SK-N-SH (cell line): ENCODE data around the gene LRCOL1. TPM values are rescaled to one million over a fixed set of nuclear protein-coding genes. Genes with fewer than 3 reads are reported as not detected.
A peak's percentile ranks its signal among the peaks of the same experiment; 100 is the strongest.

Experiments
- CTCF ChIA-PET: fragments of 300-600, 350-600 bp; formaldehyde crosslinking; extraction: SDS; loops from one replicate; lab custom pipeline; 2021; lab: Yijun Ruan, JAX
- POLR2A ChIA-PET: fragments of 350-600 bp; sonication (Branson Sonifier 250); formaldehyde crosslinking; extraction: SDS; loops from one replicate; lab custom pipeline; 2020; ENCODE audit warnings: antibody characterized with exemption, inconsistent platforms; lab: Yijun Ruan, JAX
- DNase-seq: peaks from one replicate; pipeline ENCODE4 v3.0.0; 2012
- H2AFZ ChIP-seq: fragments of 200-600 bp; sonication (generic); 2 replicates; pipeline ENCODE4 v1.8.1; 2016; ENCODE audit warnings: antibody characterized with exemption, mild to moderate bottlenecking, low read depth
- H3F3A ChIP-seq: fragments of 200-600 bp; sonication (generic); replicated peaks from 2 replicates; pipeline ENCODE3; 2016; ENCODE audit warnings: antibody characterized with exemption, mild to moderate bottlenecking; ENCODE audit not compliant: insufficient read depth
- H3K27ac ChIP-seq, 2 experiments: fragments of 200-500 bp in 1 of 2; fragments of 200-600 bp in 1 of 2; sonication (Bioruptor generic) in 1 of 2; sonication (generic), shearing (Covaris generic) in 1 of 2; 2 replicates each; pipeline versions ENCODE4 v1.5.1 to v1.6.1; 2014 to 2016; ENCODE audit warnings: low read depth in 2 of 2, inconsistent platforms in 1 of 2, low read length in 1 of 2, mild to moderate bottlenecking in 1 of 2, mixed read lengths in 1 of 2
- H3K27me3 ChIP-seq: fragments of 200-600 bp; sonication (generic), shearing (Covaris generic); 2 replicates; pipeline ENCODE4 v1.6.1; 2016; ENCODE audit warnings: mixed run types; ENCODE audit not compliant: insufficient read depth
- H3K36me3 ChIP-seq, 2 experiments: fragments of 200-500 bp in 1 of 2; fragments of 200-600 bp in 1 of 2; sonication (Bioruptor generic) in 1 of 2; sonication (generic) in 1 of 2; replicated peaks in 1 of 2; 2 replicates each; pipeline versions ENCODE3 to v1.5.1; 2014 to 2016; ENCODE audit warnings: low read length in 1 of 2, mild to moderate bottlenecking in 1 of 2; ENCODE audit not compliant: insufficient read depth in 2 of 2, control insufficient read depth in 1 of 2
- H3K4me1 ChIP-seq, 2 experiments: fragments of 200-500 bp in 1 of 2; fragments of 200-600 bp in 1 of 2; sonication (Bioruptor generic) in 1 of 2; sonication (generic), shearing (Covaris generic) in 1 of 2; 2 replicates each; pipeline versions ENCODE4 v1.5.1 to v1.6.1; 2014 to 2016; ENCODE audit warnings: low read depth in 1 of 2, low read length in 1 of 2, mixed run types in 1 of 2; ENCODE audit not compliant: insufficient read depth in 2 of 2, control insufficient read depth in 1 of 2
- H3K4me2 ChIP-seq: fragments of 200-600 bp; sonication (generic), shearing (Covaris generic); 2 replicates; pipeline ENCODE4 v1.6.1; 2017; ENCODE audit warnings: mixed run types
- H3K4me3 ChIP-seq, 2 experiments: fragments of 200-500 bp in 1 of 2; fragments of 200-600 bp in 1 of 2; sonication (Bioruptor generic) in 1 of 2; sonication (generic), shearing (Covaris generic) in 1 of 2; 2 replicates each; pipeline versions ENCODE4 v1.5.1 to v1.8.1; 2014 to 2016; ENCODE audit warnings: low read depth in 2 of 2, inconsistent platforms in 1 of 2, low read length in 1 of 2, mild to moderate bottlenecking in 1 of 2, mixed read lengths in 1 of 2, moderate library complexity in 1 of 2
- H3K79me2 ChIP-seq: fragments of 200-600 bp; sonication (generic); 2 replicates; pipeline ENCODE4 v1.8.1; 2017; ENCODE audit warnings: mild to moderate bottlenecking; ENCODE audit not compliant: insufficient read depth
- H3K9ac ChIP-seq: fragments of 200-600 bp; sonication (generic); 2 replicates; pipeline ENCODE4 v1.6.1; 2017; ENCODE audit warnings: mixed run types
- H3K9me2 ChIP-seq: fragments of 200-600 bp; sonication (generic); 2 replicates; pipeline ENCODE4 v1.6.1; 2017; ENCODE audit warnings: mixed run types
- H3K9me3 ChIP-seq: fragments of 200-600 bp; sonication (generic); 2 replicates; pipeline ENCODE4 v1.6.1; 2017; ENCODE audit warnings: mixed run types, mild to moderate bottlenecking, moderate library complexity
- H4K20me1 ChIP-seq: fragments of 200-600 bp; sonication (generic); 2 replicates; pipeline ENCODE4 v1.6.1; 2017; ENCODE audit warnings: mild to moderate bottlenecking, mixed run types; ENCODE audit not compliant: insufficient read depth
- CTCF ChIP-seq: fragments of 200-600 bp; sonication (generic); IDR thresholded peaks from 2 replicates; pipeline ENCODE4 v1.6.1; 2017; ENCODE audit warnings: antibody characterized with exemption, mild to moderate bottlenecking, moderate library complexity
- EP300 ChIP-seq, 2 experiments: IDR thresholded peaks; 2 replicates each; pipeline versions ENCODE4 v1.4.0 to v1.6.1; 2012; ENCODE audit warnings: borderline replicate concordance in 1 of 2, low read depth in 1 of 2, low read length in 1 of 2
- FOXM1 ChIP-seq: IDR thresholded peaks from 2 replicates; pipeline ENCODE4 v1.4.0; 2012; ENCODE audit warnings: low read depth, mild to moderate bottlenecking
- GATA2 ChIP-seq: sonication (generic); formaldehyde crosslinking; IDR thresholded peaks from 2 replicates; pipeline ENCODE4 v1.5.0; 2020; ENCODE audit warnings: mild to moderate bottlenecking, missing genetic modification reagents
- IRF3 ChIP-seq: fragments of 150-350 bp; IDR thresholded peaks from 2 replicates; pipeline ENCODE4 v1.6.1; 2016; ENCODE audit warnings: mild to moderate bottlenecking, low read depth, low read length
- MAX ChIP-seq: IDR thresholded peaks from 2 replicates; pipeline ENCODE4 v1.4.0; 2012; ENCODE audit warnings: low read depth
- MEF2A ChIP-seq: IDR thresholded peaks from 2 replicates; pipeline ENCODE4 v1.4.0; 2012; ENCODE audit warnings: low read depth, borderline replicate concordance
- RCOR1 ChIP-seq: fragments of 150-350 bp; IDR thresholded peaks from 2 replicates; pipeline ENCODE4 v1.6.1; 2017; ENCODE audit warnings: antibody characterized with exemption, low read length
- REST ChIP-seq: IDR thresholded peaks from 2 replicates; pipeline ENCODE4 v1.6.1; 2012; ENCODE audit warnings: mild to moderate bottlenecking, low read depth, low read length, moderate library complexity
- RXRA ChIP-seq: IDR thresholded peaks from 2 replicates; pipeline ENCODE4 v1.4.0; 2012; ENCODE audit warnings: low read depth, mild to moderate bottlenecking, borderline replicate concordance
- SMC3 ChIP-seq: IDR thresholded peaks from 2 replicates; pipeline ENCODE4 v1.6.1; 2012; ENCODE audit warnings: low read depth, low read length, improper control_type of control experiment
- TEAD4 ChIP-seq: IDR thresholded peaks from 2 replicates; pipeline ENCODE4 v1.4.0; 2012; ENCODE audit warnings: mild to moderate bottlenecking, borderline replicate concordance; ENCODE audit not compliant: insufficient read depth
- USF2 ChIP-seq: fragments of 150-350 bp; IDR thresholded peaks from 2 replicates; pipeline ENCODE4 v1.6.1; 2017; ENCODE audit warnings: antibody characterized with exemption, low read length, low read depth, borderline replicate concordance
- YY1 ChIP-seq: IDR thresholded peaks from 2 replicates; pipeline ENCODE4 v1.4.0; 2012; ENCODE audit warnings: low read depth, mild to moderate bottlenecking
- WGBS: methylation state at CpG from one replicate; pipeline ENCODE4 v1.1.6; 2017; ENCODE audit warnings: low lambda C conversion rate; 5-methylcytosine and 5-hydroxymethylcytosine counted together
- polyA plus RNA-seq, 3 experiments: library from polyadenylated mRNA; depleted of rRNA; stranded (reverse); fragments of >200 nt; gene quantifications; 2 replicates each; pipeline ENCODE4 v1.2.3, GENCODE V29; 2012

The LRCOL1 gene
- polyA plus RNA-seq, 1 of the 3 experiments (the other 2 are of a cell fraction): 1.1 TPM

GRCh38 chr12:132604151-132604618 lies 6.2 kb downstream of the LRCOL1 start:
- peaks cover 70% of the 10 kb centered on the region for H3K27me3 ChIP-seq
- H3K9ac ChIP-seq: no peak overlapping the region
- DNase-seq: peak; percentile 73
- TF ChIP-seq EP300 (IDR thresholded peaks at IDR 0.05; ENCODE audit: borderline replicate concordance in 1 of 2, low read depth in 1 of 2, low read length in 1 of 2) (no peak), RXRA (no peak), TEAD4 (no peak), MEF2A (no peak), CTCF (no peak), SMC3 (no peak), YY1 (no peak), MAX (no peak), GATA2 (CRISPR knock-in tag) (no peak), RCOR1 (no peak)
- H3K4me2 ChIP-seq: no peak overlapping the region
- H3F3A ChIP-seq: peaks cover 12% of the 10 kb centered on the region
- no peak overlapping the region for H3K27ac ChIP-seq
- H3K4me3 ChIP-seq: no peak overlapping the region; a peak in 1 of 4 replicates
- ChIA-PET CTCF (interaction anchor here (1.0 to 7.4 kb wide), 5 partner anchors 8 to 190 kb away, joined by 3 to 122 read pairs (median 7); partner anchors contain the start of genes LRCOL1 and P2RX2), POLR2A (no interaction called here)
- no peaks in the 10 kb centered on the region for H3K9me2 ChIP-seq
- H3K4me1 ChIP-seq: peaks cover 0 to 22% of the 10 kb centered on the region in 2 experiments; a peak in 1 of 4 replicates
- H4K20me1 ChIP-seq: no peaks in the 10 kb centered on the region
- H2AFZ ChIP-seq: no peak overlapping the region
- no peaks in the 10 kb centered on the region for H3K36me3 ChIP-seq
- no peaks in the 10 kb centered on the region for H3K9me3 ChIP-seq
- H3K79me2 ChIP-seq: no peaks in the 10 kb centered on the region
- no CpG with 5 or more reads among the region's 26 CpGs for WGBS

- Histone ChIP-seq H2AFZ (no peak overlapping the region), H3K27ac (no peak overlapping the region), H3K4me2 (no peak overlapping the region), H3K4me1 (peaks cover 0 to 22% of the 10 kb centered on the region in 2 experiments; a peak in 1 of 4 replicates), H3K9me2 (no peaks in the 10 kb centered on the region), H3K9ac (no peak overlapping the region), H3K27me3 (peaks cover 63% of the 10 kb centered on the region), H3K4me3 (no peak overlapping the region; a peak in 1 of 4 replicates), H3K79me2 (no peaks in the 10 kb centered on the region), H3F3A (peaks cover 17% of the 10 kb centered on the region), H3K36me3 (no peaks in the 10 kb centered on the region), H4K20me1 (no peaks in the 10 kb centered on the region), H3K9me3 (no peaks in the 10 kb centered on the region)
- DNase-seq: peak; percentile 62
- POLR2A ChIA-PET: no interaction called here
- CTCF ChIA-PET: interaction anchor here (1.0 to 7.4 kb wide), 6 partner anchors 8 to 189 kb away, joined by 3 to 122 read pairs (median 5); partner anchors contain the start of genes LRCOL1 and P2RX2
- WGBS: 71% methylated on average over 42 of the region's 67 CpGs
- TF ChIP-seq IRF3: no peak
- no peak for TF ChIP-seq FOXM1
- TF ChIP-seq YY1: no peak
- TF ChIP-seq SMC3: no peak
- TF ChIP-seq RCOR1: no peak
- no peak for TF ChIP-seq USF2
- TF ChIP-seq REST: no peak
Observed at GRCh38 chr12:132603240-132604150, 6.9 kb downstream of the LRCOL1 start.
